Hepatocyte (in vitro differentiated cells): ENCODE data around the gene TRAPPC14.

Source experiments
- CTCF ChIP-seq: fragments of 200-600 bp; sonication (generic); IDR thresholded peaks from 2 replicates; pipeline ENCODE4 v1.5.1; 2016; ENCODE audit warnings: antibody characterized with exemption, mild to moderate bottlenecking; ENCODE audit not compliant: poor library complexity
- EZH2 ChIP-seq: fragments of 200-600 bp; sonication (generic); IDR thresholded peaks from 2 replicates; pipeline ENCODE4 v1.6.1; 2016; ENCODE audit warnings: antibody characterized with exemption, mild to moderate bottlenecking, borderline replicate concordance
- EZH2phosphoT487 ChIP-seq: fragments of 200-600 bp; sonication (generic); IDR thresholded peaks from one replicate; pipeline ENCODE4 v1.6.1; 2018; ENCODE audit warnings: antibody characterized with exemption, mild to moderate bottlenecking, low read depth, moderate library complexity; ENCODE audit not compliant: unreplicated experiment, severe bottlenecking

- TF ChIP-seq EZH2, result no peak
- TF ChIP-seq CTCF, result no peak
- no peak for TF ChIP-seq EZH2phosphoT487
Observed at GRCh38 chr7:100156331-100157068, 2.0 kb downstream of the TRAPPC14 start.
